Stomach smooth muscle (tissue), 2 donors: Measurements from ENCODE around the gene HSD17B3.
"Not testable (repeated sequence)": the region's sequence is repeated elsewhere in the genome, so short reads cannot be mapped to it uniquely, and the experiment has no call there.

Source experiments
- H3K27ac ChIP-seq: one replicate; pipeline ENCODE4 v1.7.0; 2013; ENCODE audit warnings: mild to moderate bottlenecking, low read length, inconsistent platforms
- H3K27me3 ChIP-seq, 2 donors: one replicate each; pipeline ENCODE4 v1.7.0; 2013; ENCODE audit warnings: low read length in 2 of 2; ENCODE audit not compliant: insufficient read depth in 2 of 2, control insufficient read depth in 1 of 2
- H3K36me3 ChIP-seq, 2 donors: one replicate each; pipeline ENCODE4 v1.7.0; 2013; ENCODE audit warnings: low read length in 2 of 2; ENCODE audit not compliant: control insufficient read depth in 2 of 2, insufficient read depth in 2 of 2
- H3K4me1 ChIP-seq: one replicate; pipeline ENCODE4 v1.7.0; 2013; ENCODE audit warnings: low read length; ENCODE audit not compliant: control insufficient read depth, insufficient read depth
- H3K4me3 ChIP-seq, 2 donors: one replicate each; pipeline ENCODE4 v1.7.0; 2013; ENCODE audit warnings: low read length in 2 of 2
- H3K9ac ChIP-seq, 2 donors: one replicate each; pipeline ENCODE4 v1.7.0; 2013; ENCODE audit warnings: low read length in 2 of 2, mild to moderate bottlenecking in 1 of 2
- H3K9me3 ChIP-seq, 2 donors: one replicate each; pipeline ENCODE4 v1.7.0; 2013; ENCODE audit warnings: low read length in 2 of 2; ENCODE audit not compliant: control insufficient read depth in 2 of 2
- donor health status: healthy.
- donor health status: Pancreatic carcinoma.

Gene HSD17B3

DNA sequence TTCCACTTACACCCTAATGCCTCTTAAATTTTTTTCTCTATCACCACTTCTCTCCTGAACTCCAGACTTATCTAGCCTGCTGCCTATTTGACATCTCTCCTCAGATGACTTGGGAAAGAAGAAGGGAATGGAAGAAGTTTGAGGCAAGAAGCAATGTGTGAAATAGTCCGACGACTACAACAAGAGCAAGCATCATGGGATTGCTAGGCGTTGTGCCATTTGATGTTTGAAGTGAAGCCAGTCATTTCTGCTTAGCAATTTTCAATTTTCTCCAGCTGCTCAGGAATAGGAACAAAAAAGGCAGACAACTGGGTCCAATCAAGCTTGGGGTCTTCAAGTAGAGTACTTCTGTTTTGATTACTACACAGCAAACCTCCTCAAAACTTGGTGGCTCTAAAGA lies 106.4 kb downstream of the HSD17B3 start:
- no peak overlapping the region for H3K4me3 ChIP-seq
- no peaks in the 10 kb centered on the region for H3K36me3 ChIP-seq
- no peaks in the 10 kb centered on the region for H3K27me3 ChIP-seq
- H3K9me3 ChIP-seq = peaks cover 3 to 4% of the 10 kb centered on the region in 2 donors
- no peak overlapping the region for H3K27ac ChIP-seq
- peaks cover 3% of the 10 kb centered on the region for H3K4me1 ChIP-seq
- H3K9ac ChIP-seq = no peak overlapping the region

- no peaks in the 10 kb centered on the region for H3K27me3 ChIP-seq
- peaks cover 11% of the 10 kb centered on the region in 2 donors for H3K9me3 ChIP-seq
- no peak overlapping the region for H3K9ac ChIP-seq
- no peak overlapping the region for H3K4me3 ChIP-seq
- peaks cover 3% of the 10 kb centered on the region for H3K4me1 ChIP-seq
- no peak overlapping the region for H3K27ac ChIP-seq
- H3K36me3 ChIP-seq = no peaks in the 10 kb centered on the region
Measured at GRCh38 chr9:96193236-96193755, 108.7 kb downstream of the HSD17B3 start.

- peaks cover 11% of the 10 kb centered on the region in 2 donors for H3K9me3 ChIP-seq
- no peak overlapping the region for H3K4me3 ChIP-seq
- no peaks in the 10 kb centered on the region for H3K36me3 ChIP-seq
- no peaks in the 10 kb centered on the region for H3K27me3 ChIP-seq
- no peak overlapping the region for H3K9ac ChIP-seq
- peaks cover 3% of the 10 kb centered on the region for H3K4me1 ChIP-seq
- no peak overlapping the region for H3K27ac ChIP-seq
Measured at GRCh38 chr9:96192710-96193109, 109.3 kb downstream of the HSD17B3 start.

DNA sequence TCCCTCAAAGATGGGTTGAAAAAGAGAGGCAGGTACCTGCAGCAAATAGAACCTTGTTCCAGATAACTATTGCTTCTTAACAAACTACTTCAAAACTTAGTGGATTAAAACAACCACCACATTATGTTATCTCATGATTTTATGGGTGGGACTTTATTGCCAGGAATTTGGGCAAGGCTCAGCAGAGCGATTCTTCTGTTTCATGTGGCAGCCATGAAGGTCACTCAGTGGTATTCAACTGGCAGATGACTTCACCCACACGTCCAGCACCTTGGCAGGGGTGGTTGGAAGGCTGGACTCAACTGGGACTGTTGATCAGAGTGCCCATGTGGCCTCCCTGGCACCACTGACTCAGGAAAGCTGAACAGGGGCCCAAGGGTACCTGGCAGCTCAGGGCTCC lies 112.0 kb downstream of the HSD17B3 start:
- Histone ChIP-seq H3K9ac (no peak overlapping the region), H3K36me3 (no peaks in the 10 kb centered on the region), H3K4me1 (peaks cover 17% of the 10 kb centered on the region), H3K9me3 (peaks cover 11 to 19% of the 10 kb centered on the region in 2 donors), H3K4me3 (no peak overlapping the region), H3K27me3 (no peaks in the 10 kb centered on the region), H3K27ac (no peak overlapping the region)

DNA sequence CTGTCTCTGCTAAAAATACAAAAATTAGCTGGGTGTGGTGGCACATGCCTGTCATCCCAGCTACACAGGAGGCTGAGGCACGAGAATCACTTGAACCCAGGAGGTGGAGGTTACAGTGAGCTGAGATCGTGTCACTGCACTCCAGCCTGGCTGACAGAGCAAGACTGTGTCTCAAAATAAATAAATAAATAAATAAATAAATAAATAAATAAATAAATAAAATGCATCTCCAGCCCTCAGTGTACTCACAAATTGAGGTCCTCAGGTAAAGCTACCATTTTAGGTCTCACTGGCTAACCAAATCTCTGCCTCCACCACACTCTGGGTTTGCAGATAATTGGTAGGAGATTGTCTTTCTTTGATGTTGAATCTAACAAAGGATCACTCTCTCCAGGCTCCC lies 112.4 kb downstream of the HSD17B3 start:
- H3K9ac ChIP-seq, H3K36me3 ChIP-seq, H3K27me3 ChIP-seq, H3K4me3 ChIP-seq, H3K27ac ChIP-seq: not testable (repeated sequence)
- peaks cover 11 to 21% of the 10 kb centered on the region in 2 donors for H3K9me3 ChIP-seq
- peaks cover 17% of the 10 kb centered on the region for H3K4me1 ChIP-seq

DNA sequence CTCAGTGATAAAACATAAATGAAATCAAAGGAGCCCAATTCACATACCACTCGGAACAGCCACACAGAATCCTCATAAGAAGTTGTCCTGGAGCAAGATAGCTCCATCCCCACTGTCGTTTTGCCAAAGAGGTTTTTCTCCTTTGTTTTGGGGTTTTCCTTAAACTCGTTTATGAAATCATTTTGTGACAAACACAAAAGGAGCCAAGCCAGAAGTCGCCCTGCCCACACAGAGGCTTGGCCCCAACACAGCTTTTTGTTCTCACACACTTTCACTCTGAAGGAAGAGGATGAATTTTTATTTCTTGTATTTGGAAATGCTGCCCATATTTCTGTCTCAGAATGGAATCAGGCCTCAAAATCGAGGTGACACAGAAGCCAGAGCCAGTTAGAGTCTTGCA lies 113.4 kb downstream of the HSD17B3 start:
- Histone ChIP-seq H3K4me3 (no peak overlapping the region), H3K9me3 (peaks cover 11 to 21% of the 10 kb centered on the region in 2 donors), H3K9ac (no peak overlapping the region), H3K27ac (no peak overlapping the region), H3K4me1 (peaks cover 17% of the 10 kb centered on the region), H3K36me3 (no peaks in the 10 kb centered on the region), H3K27me3 (no peaks in the 10 kb centered on the region)

- H3K4me3 ChIP-seq = no peak overlapping the region
- H3K9ac ChIP-seq = no peak overlapping the region
- no peaks in the 10 kb centered on the region for H3K36me3 ChIP-seq
- no peak overlapping the region for H3K27ac ChIP-seq
- H3K4me1 ChIP-seq = peaks cover 17% of the 10 kb centered on the region
- H3K9me3 ChIP-seq = peaks cover 11 to 21% of the 10 kb centered on the region in 2 donors
- no peaks in the 10 kb centered on the region for H3K27me3 ChIP-seq
Measured at GRCh38 chr9:96187151-96187555, 114.8 kb downstream of the HSD17B3 start.

DNA sequence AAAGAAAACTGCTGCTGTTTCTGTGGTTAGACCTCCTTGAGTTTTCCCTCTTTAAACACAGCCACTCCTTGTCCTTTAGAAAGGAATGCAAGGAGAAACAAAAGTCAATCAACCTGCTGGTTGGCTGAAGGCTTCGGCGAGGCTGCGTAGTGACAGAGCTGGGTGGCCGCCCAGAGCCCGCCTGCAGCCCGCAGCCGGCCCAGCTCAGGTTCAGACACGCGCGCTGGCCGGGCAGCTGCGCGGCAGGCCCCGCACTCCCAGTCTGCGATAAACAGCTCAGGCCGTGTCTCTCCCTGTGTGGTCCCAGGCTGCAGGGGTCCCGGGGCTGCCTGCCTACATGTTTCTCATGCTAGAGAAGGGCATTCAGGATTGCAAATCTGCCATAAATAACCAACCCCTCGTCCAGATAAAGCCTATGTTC lies 115.4 kb downstream of the HSD17B3 start:
- Histone ChIP-seq H3K27me3 (no peaks in the 10 kb centered on the region), H3K4me1 (peaks cover 17% of the 10 kb centered on the region), H3K9me3 (peaks cover 11 to 21% of the 10 kb centered on the region in 2 donors), H3K27ac (no peak overlapping the region), H3K4me3 (peak overlapping the region in 1 of 2 donors; percentile 44), H3K36me3 (no peaks in the 10 kb centered on the region), H3K9ac (no peak overlapping the region)

DNA sequence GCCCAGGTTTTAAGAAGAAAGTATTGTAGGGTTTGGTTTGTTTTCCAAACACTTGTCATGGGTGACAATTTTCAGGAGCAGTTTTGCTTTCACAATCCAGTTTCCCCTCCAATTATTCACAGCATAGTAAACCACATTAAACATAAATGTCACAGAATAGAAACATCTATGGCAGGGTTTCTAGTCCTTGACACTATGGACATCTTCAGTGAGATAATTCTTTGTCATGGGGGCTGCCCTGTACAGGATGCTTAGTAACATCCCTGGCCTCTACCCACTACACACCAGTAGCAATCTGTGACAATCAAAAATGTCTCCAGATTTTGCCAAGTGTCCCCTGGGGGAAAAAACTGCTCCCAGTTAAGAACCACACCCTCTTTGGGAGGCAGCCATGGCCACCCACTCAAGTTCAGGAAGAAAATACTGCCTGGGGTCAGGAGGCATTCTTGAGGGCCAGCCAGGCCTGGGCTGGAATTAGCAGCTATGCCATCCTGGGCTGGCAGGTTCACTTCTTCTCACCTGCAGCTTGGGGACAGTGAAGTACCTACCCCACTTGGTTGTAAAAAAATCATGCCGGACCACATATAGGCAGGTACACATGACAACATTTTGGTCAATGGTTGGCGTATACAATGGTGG lies 116.3 kb downstream of the HSD17B3 start:
- H3K27me3 ChIP-seq = no peaks in the 10 kb centered on the region
- no peaks in the 10 kb centered on the region for H3K36me3 ChIP-seq
- H3K9me3 ChIP-seq = peaks cover 8 to 18% of the 10 kb centered on the region in 2 donors
- H3K27ac ChIP-seq = no peak overlapping the region
- no peak overlapping the region for H3K9ac ChIP-seq
- H3K4me1 ChIP-seq = peaks cover 17% of the 10 kb centered on the region
- no peak overlapping the region for H3K4me3 ChIP-seq
